HepG2 (cell line): Measurements from ENCODE around the gene POLR2M. TPM values are rescaled to one million over a fixed set of nuclear protein-coding genes. Genes with fewer than 3 reads are reported as not detected.

ENCODE experiments used
- ATAC-seq: fragments of 200-7000 bp; cut with Tn5 transposase; 3 replicates; pipeline ENCODE4 v1.9.1; 2020; ENCODE audit warnings: mild to moderate bottlenecking, moderate library complexity
- BruUV-seq: library from RNA; stranded (reverse); fragments of 400-500 nt; replicated peaks from 2 replicates; lab custom pipeline; 2021; lab: Mats Ljungman, UMichigan
- CTCF ChIA-PET: fragments of 300-600 bp; formaldehyde crosslinking; extraction: SDS; loops from one replicate; lab custom pipeline; 2021; ENCODE audit warnings: low total read pairs, inconsistent platforms, low intra/inter-chr PET ratio; lab: Yijun Ruan, JAX
- POLR2A ChIA-PET: fragments of 350-600 bp; sonication (Branson Sonifier 250); formaldehyde crosslinking; loops from one replicate; lab custom pipeline; 2020; ENCODE audit warnings: antibody characterized with exemption, inconsistent platforms; lab: Yijun Ruan, JAX
- DNase-seq: peaks from one replicate; pipeline ENCODE4 v3.0.0-alpha.2; 2015; ENCODE audit warnings: low spot score
- FAIRE-seq: peaks from 3 replicates; lab custom pipeline; 2011; peaks lifted over from hg19 to GRCh38; lab: Jason Lieb, UNC
- H2AFZ ChIP-seq: one replicate; pipeline ENCODE4 v1.6.1; 2011; ENCODE audit warnings: low read length, inconsistent platforms
- H3K27ac ChIP-seq: fragments of 300-600 bp; 3 replicates; pipeline ENCODE4 v1.8.0; 2011; ENCODE audit warnings: mixed run types, mild to moderate bottlenecking, mixed read lengths, low read length, inconsistent platforms; ENCODE audit not compliant: insufficient read depth; ENCODE audit errors: extremely low read length
- H3K27me3 ChIP-seq, 2 experiments: fragments of 200-600 bp in 1 of 2; 2 replicates in 1 of 2; 3 replicates in 1 of 2; pipeline versions ENCODE4 v1.6.0 to v1.8.0; 2011; ENCODE audit warnings: low read length in 2 of 2, mild to moderate bottlenecking in 2 of 2, moderate library complexity in 2 of 2, inconsistent platforms in 1 of 2; ENCODE audit not compliant: insufficient read depth in 2 of 2, control insufficient read depth in 1 of 2
- H3K36me3 ChIP-seq, 2 experiments: fragments of 200-600 bp in 1 of 2; replicated peaks in 1 of 2; 2 replicates in 1 of 2; 3 replicates in 1 of 2; pipeline versions ENCODE4 v1.5.1 to v1.8.0; 2011; ENCODE audit warnings: low read length in 2 of 2, inconsistent platforms in 1 of 2; ENCODE audit not compliant: insufficient read depth in 2 of 2, control insufficient read depth in 1 of 2
- H3K4me1 ChIP-seq: 2 replicates; pipeline ENCODE4 v1.5.1; 2012; ENCODE audit warnings: low read length, inconsistent platforms; ENCODE audit not compliant: insufficient read depth
- H3K4me2 ChIP-seq: 2 replicates; pipeline ENCODE4 v1.6.0; 2011; ENCODE audit warnings: low read depth, low read length, inconsistent platforms
- H3K4me3 ChIP-seq, 3 experiments: fragments of 200-600 bp in 1 of 3; sonication (generic), shearing (Covaris generic) in 1 of 3; replicated peaks in 1 of 3; 2 replicates each; pipeline ENCODE4 v1.5.1; 2011 to 2016; ENCODE audit warnings: low read length in 3 of 3, inconsistent platforms in 2 of 3, low read depth in 2 of 3, mild to moderate bottlenecking in 2 of 3, control low read depth in 1 of 3, mixed read lengths in 1 of 3; ENCODE audit not compliant: insufficient read depth in 1 of 3
- H3K79me2 ChIP-seq: one replicate; pipeline ENCODE4 v1.6.1; 2011; ENCODE audit warnings: low read length, inconsistent platforms; ENCODE audit not compliant: insufficient read depth
- H3K9ac ChIP-seq: 2 replicates; pipeline ENCODE4 v1.6.0; 2011; ENCODE audit warnings: mild to moderate bottlenecking, low read depth, low read length, inconsistent platforms; ENCODE audit not compliant: insufficient read depth
- H3K9me3 ChIP-seq: 2 replicates; pipeline ENCODE4 v1.5.1; 2012; ENCODE audit warnings: mild to moderate bottlenecking, low read length
- H4K20me1 ChIP-seq: 2 replicates; pipeline ENCODE4 v1.6.0; 2011; ENCODE audit warnings: inconsistent platforms, mild to moderate bottlenecking, low read length, moderate library complexity; ENCODE audit not compliant: insufficient read depth
- ATF7 ChIP-seq, 2 experiments: fragments of 450-650 bp in 1 of 2; sonication (generic) in 1 of 2; formaldehyde crosslinking in 1 of 2; IDR thresholded peaks; 2 replicates each; pipeline versions ENCODE4 v1.4.0 to v1.6.1; 2016 to 2020; ENCODE audit warnings: antibody characterized with exemption in 1 of 2, mild to moderate bottlenecking in 1 of 2, missing genetic modification reagents in 1 of 2
- HOXA3 ChIP-seq: sonication (generic); formaldehyde crosslinking; IDR thresholded peaks from 2 replicates; pipeline ENCODE4 v1.5.0; 2020; ENCODE audit warnings: missing genetic modification reagents
- IKZF4 ChIP-seq: sonication (generic); formaldehyde crosslinking; IDR thresholded peaks from 2 replicates; pipeline ENCODE4 v1.5.1; 2020; ENCODE audit warnings: borderline replicate concordance, mild to moderate bottlenecking, low read depth, missing genetic modification reagents; ENCODE audit errors: not compliant biosample characterization
- PRPF4 ChIP-seq: fragments of 200-400 bp; formaldehyde crosslinking; IDR thresholded peaks from 2 replicates; pipeline ENCODE4 v1.6.1; 2016; ENCODE audit warnings: low read length, low read depth; ENCODE audit not compliant: poor library complexity, severe bottlenecking
- SMAD1 ChIP-seq: sonication (generic); formaldehyde crosslinking; IDR thresholded peaks from 2 replicates; pipeline ENCODE4 v1.4.0; 2020; ENCODE audit warnings: missing genetic modification reagents, low read depth, mild to moderate bottlenecking, borderline replicate concordance
- ZNF235 ChIP-seq: sonication (generic); formaldehyde crosslinking; IDR thresholded peaks from 2 replicates; pipeline ENCODE4 v1.8.1; 2023; ENCODE audit warnings: mild to moderate bottlenecking, missing genetic modification reagents, borderline replicate concordance
- ZNF841 ChIP-seq: sonication (generic); formaldehyde crosslinking; IDR thresholded peaks from 2 replicates; pipeline ENCODE4 v1.8.1; 2023; ENCODE audit warnings: missing genetic modification reagents, borderline replicate concordance
- WGBS: methylation state at CpG from one replicate; pipeline ENCODE4 v1.1.6; 2017; ENCODE audit warnings: low lambda C conversion rate; 5-methylcytosine and 5-hydroxymethylcytosine counted together
- in situ Hi-C: cut with HindIII; loops from 2 replicates; pipeline ENCODE4 v1.10.0; 2017; ENCODE audit warnings: low pct_unique_long_range_greater_than_20kb; ENCODE audit not compliant: extremely low pct_ligation_motif_present
- intact Hi-C: fragments of 100-400 bp; cut with micrococcal nuclease; formaldehyde crosslinking; loops from one replicate; pipeline ENCODE4 v1.10.0; 2022; ENCODE audit not compliant: unreplicated experiment
- polyA plus RNA-seq, 8 experiments: library from polyadenylated mRNA; depleted of rRNA in 3 of 8; stranded (reverse) in 7 of 8; unstranded in 1 of 8; fragments of >200 nt; fragmentation: Illumina TruSeq in 4 of 8; extraction: Trizol in 4 of 8; gene quantifications; 2 replicates each; pipeline versions ENCODE4 v1.2.1 to v1.2.3, GENCODE V29; 2011 to 2016; ENCODE audit warnings: low read depth in 4 of 8, missing spikeins in 1 of 8, mixed read lengths in 1 of 8; ENCODE audit not compliant: insufficient read depth in 1 of 8
- total RNA-seq, 5 experiments: library from RNA; depleted of rRNA; stranded (reverse); fragments of >200 nt; fragmentation: Illumina TruSeq; extraction: Trizol; gene quantifications; 2 replicates each; pipeline ENCODE4 v1.2.3, GENCODE V29; 2016; ENCODE audit warnings: low read depth in 1 of 5
- TF ChIP-seq, protein P1 (sequence below): sonication (generic); formaldehyde crosslinking; IDR thresholded peaks from 2 replicates; pipeline ENCODE4 v1.5.0; 2020; ENCODE audit warnings: mild to moderate bottlenecking, missing genetic modification reagents, borderline replicate concordance

POLR2M gene
- total and polyA plus RNA-seq, 2 of the 13 experiments (the other 11 are each of a cell fraction or from before 2014, with no cell fraction given), result 25.9 to 48.5 TPM

DNA sequence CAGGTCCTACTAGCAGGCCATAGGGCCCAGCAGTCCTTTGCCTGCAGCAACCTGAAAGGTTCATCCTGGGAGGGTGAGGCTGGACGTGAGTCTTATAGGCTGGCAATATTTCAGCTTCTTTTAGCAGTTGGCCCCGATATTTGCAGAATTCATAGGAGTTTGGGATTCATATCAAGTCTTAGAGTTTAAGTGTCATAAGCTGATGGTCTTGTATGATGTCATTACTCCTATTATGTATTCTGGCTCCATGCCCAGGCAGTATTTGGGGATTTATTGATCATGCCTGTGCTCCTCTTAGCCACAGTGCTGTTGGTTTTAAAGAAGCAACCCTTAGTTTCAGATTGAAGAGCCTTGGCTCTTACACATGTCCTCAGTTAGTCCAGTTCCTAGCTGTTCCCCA is 41.3 kb upstream of the POLR2M start:
- WGBS, result 5% methylated on average over 2 of the region's 2 CpGs
- Histone ChIP-seq H3K4me1 (peaks cover 6% of the 10 kb centered on the region; the same call in 1 of the 2 replicates), H3K36me3 (no peaks in the 10 kb centered on the region), H3K79me2 (no peaks in the 10 kb centered on the region), H3K4me2 (no peak overlapping the region), H3K4me3 (no peak overlapping the region), H3K27me3 (0 out of 5 replicates have a peak, but pooled peaks cover 0 to 7% of the 10 kb centered on the region in 2 experiments), H2AFZ (no peak overlapping the region), H3K9ac (no peak overlapping the region), H3K27ac (no peak overlapping the region), H4K20me1 (no peaks in the 10 kb centered on the region), H3K9me3 (no peaks in the 10 kb centered on the region)
- FAIRE-seq, result no peak
- TF ChIP-seq IKZF4 (CRISPR knock-in tag) (no peak), HOXA3 (CRISPR knock-in tag) (no peak), ATF7 (IDR thresholded peaks at IDR 0.05) (peak; percentile 61; the same call in 1 of the 2 replicates), ATF7 (CRISPR knock-in tag; IDR thresholded peaks at IDR 0.05) (no peak), PRPF4 (no peak), SMAD1 (no peak), ZNF235 (CRISPR knock-in tag) (no peak), ZNF841 (no peak)
- TF ChIP-seq, protein P1, sequence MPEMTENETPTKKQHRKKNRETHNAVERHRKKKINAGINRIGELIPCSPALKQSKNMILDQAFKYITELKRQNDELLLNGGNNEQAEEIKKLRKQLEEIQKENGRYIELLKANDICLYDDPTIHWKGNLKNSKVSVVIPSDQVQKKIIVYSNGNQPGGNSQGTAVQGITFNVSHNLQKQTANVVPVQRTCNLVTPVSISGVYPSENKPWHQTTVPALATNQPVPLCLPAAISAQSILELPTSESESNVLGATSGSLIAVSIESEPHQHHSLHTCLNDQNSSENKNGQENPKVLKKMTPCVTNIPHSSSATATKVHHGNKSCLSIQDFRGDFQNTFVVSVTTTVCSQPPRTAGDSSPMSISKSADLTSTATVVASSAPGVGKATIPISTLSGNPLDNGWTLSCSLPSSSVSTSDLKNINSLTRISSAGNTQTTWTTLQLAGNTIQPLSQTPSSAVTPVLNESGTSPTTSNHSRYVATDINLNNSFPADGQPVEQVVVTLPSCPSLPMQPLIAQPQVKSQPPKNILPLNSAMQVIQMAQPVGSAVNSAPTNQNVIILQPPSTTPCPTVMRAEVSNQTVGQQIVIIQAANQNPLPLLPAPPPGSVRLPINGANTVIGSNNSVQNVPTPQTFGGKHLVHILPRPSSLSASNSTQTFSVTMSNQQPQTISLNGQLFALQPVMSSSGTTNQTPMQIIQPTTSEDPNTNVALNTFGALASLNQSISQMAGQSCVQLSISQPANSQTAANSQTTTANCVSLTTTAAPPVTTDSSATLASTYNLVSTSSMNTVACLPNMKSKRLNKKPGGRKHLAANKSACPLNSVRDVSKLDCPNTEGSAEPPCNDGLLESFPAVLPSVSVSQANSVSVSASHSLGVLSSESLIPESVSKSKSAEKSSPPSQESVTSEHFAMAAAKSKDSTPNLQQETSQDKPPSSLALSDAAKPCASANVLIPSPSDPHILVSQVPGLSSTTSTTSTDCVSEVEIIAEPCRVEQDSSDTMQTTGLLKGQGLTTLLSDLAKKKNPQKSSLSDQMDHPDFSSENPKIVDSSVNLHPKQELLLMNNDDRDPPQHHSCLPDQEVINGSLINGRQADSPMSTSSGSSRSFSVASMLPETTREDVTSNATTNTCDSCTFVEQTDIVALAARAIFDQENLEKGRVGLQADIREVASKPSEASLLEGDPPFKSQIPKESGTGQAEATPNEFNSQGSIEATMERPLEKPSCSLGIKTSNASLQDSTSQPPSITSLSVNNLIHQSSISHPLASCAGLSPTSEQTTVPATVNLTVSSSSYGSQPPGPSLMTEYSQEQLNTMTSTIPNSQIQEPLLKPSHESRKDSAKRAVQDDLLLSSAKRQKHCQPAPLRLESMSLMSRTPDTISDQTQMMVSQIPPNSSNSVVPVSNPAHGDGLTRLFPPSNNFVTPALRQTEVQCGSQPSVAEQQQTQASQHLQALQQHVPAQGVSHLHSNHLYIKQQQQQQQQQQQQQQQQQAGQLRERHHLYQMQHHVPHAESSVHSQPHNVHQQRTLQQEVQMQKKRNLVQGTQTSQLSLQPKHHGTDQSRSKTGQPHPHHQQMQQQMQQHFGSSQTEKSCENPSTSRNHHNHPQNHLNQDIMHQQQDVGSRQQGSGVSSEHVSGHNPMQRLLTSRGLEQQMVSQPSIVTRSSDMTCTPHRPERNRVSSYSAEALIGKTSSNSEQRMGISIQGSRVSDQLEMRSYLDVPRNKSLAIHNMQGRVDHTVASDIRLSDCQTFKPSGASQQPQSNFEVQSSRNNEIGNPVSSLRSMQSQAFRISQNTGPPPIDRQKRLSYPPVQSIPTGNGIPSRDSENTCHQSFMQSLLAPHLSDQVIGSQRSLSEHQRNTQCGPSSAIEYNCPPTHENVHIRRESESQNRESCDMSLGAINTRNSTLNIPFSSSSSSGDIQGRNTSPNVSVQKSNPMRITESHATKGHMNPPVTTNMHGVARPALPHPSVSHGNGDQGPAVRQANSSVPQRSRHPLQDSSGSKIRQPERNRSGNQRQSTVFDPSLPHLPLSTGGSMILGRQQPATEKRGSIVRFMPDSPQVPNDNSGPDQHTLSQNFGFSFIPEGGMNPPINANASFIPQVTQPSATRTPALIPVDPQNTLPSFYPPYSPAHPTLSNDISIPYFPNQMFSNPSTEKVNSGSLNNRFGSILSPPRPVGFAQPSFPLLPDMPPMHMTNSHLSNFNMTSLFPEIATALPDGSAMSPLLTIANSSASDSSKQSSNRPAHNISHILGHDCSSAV (CRISPR knock-in tag), result no peak
- BruUV-seq, result no TSS peak
- intact Hi-C loops (loop anchor here (5.0 kb wide), 1 partner anchor 197 kb away; no protein-coding TSS in a partner anchor), in situ Hi-C loops (no loop called here)
- no peak for DNase-seq
- POLR2A ChIA-PET, result no interaction called here
- ATAC-seq, result no peak
- CTCF ChIA-PET, result no interaction called here
